C4-2B (cell line): ENCODE measurements around the gene CBLIF.
A peak's percentile ranks its signal among the peaks of the same experiment; 100 is the strongest.

Experiments used
- H3K27ac ChIP-seq: fragments of 450-650 bp; 2 replicates; pipeline ENCODE4 v1.5.1; 2017
- ZFX ChIP-seq: fragments of 450-650 bp; IDR thresholded peaks from 2 replicates; pipeline ENCODE4 v1.6.1; 2017
- TF ChIP-seq, protein P1 (sequence below): fragments of 450-650 bp; conservative IDR thresholded peaks from 2 replicates; pipeline ENCODE4 v1.5.1; 2017; ENCODE audit warnings: mild to moderate bottlenecking

Gene CBLIF

GRCh38 chr11:59877325-59877724, 32.0 kb upstream of the CBLIF start:
- TF ChIP-seq, protein P1, sequence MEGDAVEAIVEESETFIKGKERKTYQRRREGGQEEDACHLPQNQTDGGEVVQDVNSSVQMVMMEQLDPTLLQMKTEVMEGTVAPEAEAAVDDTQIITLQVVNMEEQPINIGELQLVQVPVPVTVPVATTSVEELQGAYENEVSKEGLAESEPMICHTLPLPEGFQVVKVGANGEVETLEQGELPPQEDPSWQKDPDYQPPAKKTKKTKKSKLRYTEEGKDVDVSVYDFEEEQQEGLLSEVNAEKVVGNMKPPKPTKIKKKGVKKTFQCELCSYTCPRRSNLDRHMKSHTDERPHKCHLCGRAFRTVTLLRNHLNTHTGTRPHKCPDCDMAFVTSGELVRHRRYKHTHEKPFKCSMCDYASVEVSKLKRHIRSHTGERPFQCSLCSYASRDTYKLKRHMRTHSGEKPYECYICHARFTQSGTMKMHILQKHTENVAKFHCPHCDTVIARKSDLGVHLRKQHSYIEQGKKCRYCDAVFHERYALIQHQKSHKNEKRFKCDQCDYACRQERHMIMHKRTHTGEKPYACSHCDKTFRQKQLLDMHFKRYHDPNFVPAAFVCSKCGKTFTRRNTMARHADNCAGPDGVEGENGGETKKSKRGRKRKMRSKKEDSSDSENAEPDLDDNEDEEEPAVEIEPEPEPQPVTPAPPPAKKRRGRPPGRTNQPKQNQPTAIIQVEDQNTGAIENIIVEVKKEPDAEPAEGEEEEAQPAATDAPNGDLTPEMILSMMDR, result no peak
- no peak for TF ChIP-seq ZFX
- no peak overlapping the region for H3K27ac ChIP-seq

GRCh38 chr11:59875856-59876519, 30.7 kb upstream of the CBLIF start:
- TF ChIP-seq, protein P1, result no peak
- TF ChIP-seq ZFX, result no peak

GRCh38 chr11:59872076-59872475, 26.8 kb upstream of the CBLIF start:
- no peak overlapping the region for H3K27ac ChIP-seq
- TF ChIP-seq, protein P1, result no peak
- TF ChIP-seq ZFX, result no peak

More at GRCh38 chr11:59875856-59876519, 30.7 kb upstream of the CBLIF start:
- no peak overlapping the region for H3K27ac ChIP-seq

GRCh38 chr11:59867946-59868345, 22.6 kb upstream of the CBLIF start:
- no peak overlapping the region for H3K27ac ChIP-seq
- TF ChIP-seq, protein P1, result no peak
- TF ChIP-seq ZFX, result no peak

- no peak overlapping the region for H3K27ac ChIP-seq
- no peak for TF ChIP-seq ZFX
- TF ChIP-seq, protein P1, result no peak
Observed at GRCh38 chr11:59866836-59867235, 21.5 kb upstream of the CBLIF start.

GRCh38 chr11:59866397-59866796, 21.1 kb upstream of the CBLIF start, which contains the start of gene TCN1:
Gene TCN1 (minus strand): TSS chr11:59866487. CDS start chr11:59866470, 17 bp downstream.
- no peak within 1 kb of the TSS for H3K27ac ChIP-seq
- TF ChIP-seq, protein P1, result peak; percentile 16
- TF ChIP-seq ZFX, result no peak

DNA sequence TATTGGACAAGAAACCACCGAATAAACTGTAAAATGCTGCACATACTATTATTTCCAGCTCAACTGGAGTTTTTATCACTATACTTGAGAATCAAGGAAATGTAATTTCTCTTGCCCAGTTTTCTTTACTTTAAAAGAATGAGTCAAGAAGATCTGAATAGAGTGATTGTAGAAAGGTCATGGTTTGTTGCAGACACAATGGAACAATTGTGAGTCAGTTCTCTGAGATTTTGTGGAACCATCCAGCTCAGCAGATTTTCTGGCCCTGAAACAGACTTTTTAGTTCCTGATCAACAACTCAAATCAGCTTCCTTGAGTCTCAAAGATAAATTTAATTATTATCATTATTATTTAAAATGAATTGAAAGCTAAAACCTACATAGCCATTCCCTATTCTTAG, 19.7 kb upstream of the CBLIF start:
- TF ChIP-seq, protein P1, result no peak
- TF ChIP-seq ZFX, result no peak
- H3K27ac ChIP-seq, result no peak overlapping the region
